Ascending aorta (tissue), 2 donors: ENCODE data around the gene NME9. TPM values are rescaled to one million over a fixed set of nuclear protein-coding genes. Genes with fewer than 3 reads are reported as not detected.

Experiments used
- DNase-seq, 2 donors: peaks; one replicate each; pipeline ENCODE4 v3.0.0-alpha.2; 2019; ENCODE audit warnings: low spot score in 2 of 2
- H3K27ac ChIP-seq, 2 donors: fragments of 200-600 bp; sonication (generic); one replicate each; pipeline ENCODE4 v1.5.1; 2016 to 2017; ENCODE audit warnings: mild to moderate bottlenecking in 1 of 2
- H3K27me3 ChIP-seq: fragments of 200-600 bp; sonication (generic); one replicate; pipeline ENCODE4 v1.5.1; 2017
- H3K36me3 ChIP-seq, 2 donors: fragments of 200-600 bp; sonication (generic); one replicate each; pipeline ENCODE4 v1.5.1; 2016
- H3K4me1 ChIP-seq, 2 donors: fragments of 200-600 bp; sonication (generic); one replicate each; pipeline ENCODE4 v1.5.1; 2016 to 2017; ENCODE audit warnings: mild to moderate bottlenecking in 1 of 2
- H3K4me3 ChIP-seq, 2 donors: fragments of 200-600 bp; sonication (generic); one replicate each; pipeline ENCODE4 v1.5.1; 2016 to 2017; ENCODE audit warnings: mild to moderate bottlenecking in 1 of 2
- H3K9me3 ChIP-seq, 2 donors: fragments of 200-600 bp; sonication (generic); one replicate each; pipeline ENCODE4 v1.5.1; 2016
- intact Hi-C: fragments of 100-400 bp; cut with DNase I; formaldehyde crosslinking; loops from one replicate; pipeline ENCODE4 v1.15.1; 2023
- total RNA-seq: library from RNA; depleted of rRNA; stranded (reverse); fragments of >200 nt; gene quantifications from one replicate; pipeline ENCODE4 v1.1.0, GENCODE V29; 2016
- TF ChIP-seq, protein P1 (sequence below), 3 experiments: fragments of 200-600 bp in 2 of 3; fragments of 450-650 bp in 1 of 3; sonication (generic) in 2 of 3; IDR thresholded peaks; one replicate each; pipeline ENCODE4 v1.5.1; 2016 to 2019; ENCODE audit warnings: antibody characterized with exemption in 3 of 3, mild to moderate bottlenecking in 1 of 3, moderate library complexity in 1 of 3

The NME9 gene
- total RNA-seq, 1 donor from 2014 or later: not detected

DNA sequence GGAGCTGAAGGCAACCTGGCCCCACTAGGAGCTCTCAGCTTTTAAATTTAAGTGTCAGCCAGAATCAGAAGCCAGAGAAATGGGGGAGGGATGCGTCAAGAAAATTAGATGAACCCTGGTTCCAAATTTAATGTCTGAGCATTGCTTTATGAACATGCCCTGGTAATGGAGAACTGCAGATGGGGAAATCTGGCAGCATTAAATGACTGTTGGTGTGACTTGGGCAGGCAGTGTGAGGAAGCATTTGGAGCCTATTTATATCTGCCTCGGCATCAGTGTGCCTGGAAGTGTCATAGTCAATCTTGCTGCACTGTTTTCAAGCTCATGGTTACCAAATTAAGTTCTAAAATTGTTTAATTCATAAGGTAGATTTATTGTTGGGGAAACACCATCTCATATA lies 29.0 kb downstream of the NME9 start:
- Histone ChIP-seq H3K36me3 (peaks cover 0 to 28% of the 10 kb centered on the region in 2 donors), H3K27me3 (no peaks in the 10 kb centered on the region), H3K4me3 (no peak overlapping the region), H3K27ac (no peak overlapping the region), H3K9me3 (no peaks in the 10 kb centered on the region), H3K4me1 (no peaks in the 10 kb centered on the region)
- DNase-seq: no peak
- intact Hi-C loops: no loop called here
- TF ChIP-seq, protein P1, sequence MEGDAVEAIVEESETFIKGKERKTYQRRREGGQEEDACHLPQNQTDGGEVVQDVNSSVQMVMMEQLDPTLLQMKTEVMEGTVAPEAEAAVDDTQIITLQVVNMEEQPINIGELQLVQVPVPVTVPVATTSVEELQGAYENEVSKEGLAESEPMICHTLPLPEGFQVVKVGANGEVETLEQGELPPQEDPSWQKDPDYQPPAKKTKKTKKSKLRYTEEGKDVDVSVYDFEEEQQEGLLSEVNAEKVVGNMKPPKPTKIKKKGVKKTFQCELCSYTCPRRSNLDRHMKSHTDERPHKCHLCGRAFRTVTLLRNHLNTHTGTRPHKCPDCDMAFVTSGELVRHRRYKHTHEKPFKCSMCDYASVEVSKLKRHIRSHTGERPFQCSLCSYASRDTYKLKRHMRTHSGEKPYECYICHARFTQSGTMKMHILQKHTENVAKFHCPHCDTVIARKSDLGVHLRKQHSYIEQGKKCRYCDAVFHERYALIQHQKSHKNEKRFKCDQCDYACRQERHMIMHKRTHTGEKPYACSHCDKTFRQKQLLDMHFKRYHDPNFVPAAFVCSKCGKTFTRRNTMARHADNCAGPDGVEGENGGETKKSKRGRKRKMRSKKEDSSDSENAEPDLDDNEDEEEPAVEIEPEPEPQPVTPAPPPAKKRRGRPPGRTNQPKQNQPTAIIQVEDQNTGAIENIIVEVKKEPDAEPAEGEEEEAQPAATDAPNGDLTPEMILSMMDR (IDR thresholded peaks at IDR 0.05): no peak

DNA sequence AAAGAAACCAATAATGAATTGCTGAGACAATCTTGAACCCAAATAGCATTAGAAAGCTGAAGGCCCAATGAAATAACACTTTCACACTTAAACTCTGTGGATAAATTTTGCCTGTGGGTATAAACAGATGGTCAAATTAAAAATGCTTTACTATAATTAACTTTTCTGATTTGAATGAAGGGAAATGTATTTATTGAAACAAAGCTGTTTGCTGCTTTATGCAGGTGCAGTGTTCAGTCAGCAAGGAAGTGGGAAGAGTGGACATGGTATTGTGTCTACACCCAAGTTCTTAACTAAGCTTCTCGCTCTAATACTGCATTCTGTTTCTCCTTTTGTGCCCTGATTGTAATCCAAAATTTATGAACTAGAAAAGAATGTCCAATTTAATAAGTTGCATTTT lies 31.8 kb downstream of the NME9 start:
- TF ChIP-seq, protein P1 (IDR thresholded peaks at IDR 0.05): no peak
- Histone ChIP-seq H3K36me3 (peaks cover 2 to 49% of the 10 kb centered on the region in 2 donors), H3K27ac (no peak overlapping the region), H3K9me3 (no peaks in the 10 kb centered on the region), H3K4me1 (no peaks in the 10 kb centered on the region), H3K27me3 (no peaks in the 10 kb centered on the region), H3K4me3 (no peak overlapping the region)
- intact Hi-C loops: no loop called here
- DNase-seq: no peak

DNA sequence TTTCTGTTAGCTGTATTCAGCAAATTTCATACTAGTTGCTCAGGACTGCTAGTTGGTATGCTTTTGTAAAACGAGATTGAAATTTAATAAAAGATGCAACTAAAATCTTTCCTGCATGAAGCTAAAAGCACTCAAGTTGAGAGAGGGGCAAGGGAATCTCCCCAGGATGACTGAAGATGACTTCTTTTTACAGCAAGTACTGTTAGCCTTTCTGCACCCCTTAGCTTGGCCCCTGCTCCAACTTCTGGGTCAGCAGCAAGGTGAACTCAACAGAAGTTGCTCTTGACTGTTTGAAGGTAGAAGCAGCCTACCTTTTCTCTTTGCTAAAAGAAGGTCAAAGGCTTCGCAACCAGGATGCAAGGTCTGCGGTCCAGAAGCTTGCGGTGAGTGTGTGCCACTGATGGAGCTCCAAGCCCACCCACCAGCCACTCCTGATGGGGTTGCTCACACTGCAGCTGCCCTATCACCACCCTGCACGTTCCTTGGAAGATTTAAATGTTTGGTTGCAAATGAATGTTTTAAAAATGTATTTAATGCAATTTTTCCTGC lies 32.5 kb downstream of the NME9 start:
- no peaks in the 10 kb centered on the region for H3K9me3 ChIP-seq
- H3K4me1 ChIP-seq: no peaks in the 10 kb centered on the region
- H3K36me3 ChIP-seq: peaks cover 10 to 56% of the 10 kb centered on the region in 2 donors
- H3K27ac ChIP-seq: no peak overlapping the region
- DNase-seq: no peak
- TF ChIP-seq, protein P1 (IDR thresholded peaks at IDR 0.05): no peak
- intact Hi-C loops: no loop called here
- no peaks in the 10 kb centered on the region for H3K27me3 ChIP-seq
- no peak overlapping the region for H3K4me3 ChIP-seq

DNA sequence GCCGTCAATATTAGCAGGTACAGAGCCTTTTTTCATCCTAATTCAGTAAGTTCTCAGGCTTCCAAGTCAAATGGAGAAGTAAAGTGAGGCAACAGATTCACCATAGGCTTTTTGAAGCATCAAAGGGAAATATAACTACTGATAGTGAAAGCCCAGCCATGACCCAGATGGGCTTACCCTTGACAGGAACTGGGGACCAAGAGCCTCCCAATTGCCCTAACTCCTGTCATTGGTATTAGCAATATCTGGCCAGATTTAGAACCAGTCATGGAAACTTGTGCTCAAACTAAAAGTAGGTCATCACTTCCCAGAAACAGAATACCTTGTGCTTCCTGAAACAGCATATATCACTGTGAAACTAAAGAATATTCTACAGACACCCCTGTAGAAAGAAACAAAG lies 33.0 kb downstream of the NME9 start:
- DNase-seq: no peak
- H3K4me3 ChIP-seq: no peak overlapping the region
- H3K36me3 ChIP-seq: peaks cover 15 to 61% of the 10 kb centered on the region in 2 donors
- TF ChIP-seq, protein P1 (IDR thresholded peaks at IDR 0.05): no peak
- no peaks in the 10 kb centered on the region for H3K27me3 ChIP-seq
- no peaks in the 10 kb centered on the region for H3K4me1 ChIP-seq
- H3K27ac ChIP-seq: no peak overlapping the region
- intact Hi-C loops: no loop called here
- no peaks in the 10 kb centered on the region for H3K9me3 ChIP-seq

DNA sequence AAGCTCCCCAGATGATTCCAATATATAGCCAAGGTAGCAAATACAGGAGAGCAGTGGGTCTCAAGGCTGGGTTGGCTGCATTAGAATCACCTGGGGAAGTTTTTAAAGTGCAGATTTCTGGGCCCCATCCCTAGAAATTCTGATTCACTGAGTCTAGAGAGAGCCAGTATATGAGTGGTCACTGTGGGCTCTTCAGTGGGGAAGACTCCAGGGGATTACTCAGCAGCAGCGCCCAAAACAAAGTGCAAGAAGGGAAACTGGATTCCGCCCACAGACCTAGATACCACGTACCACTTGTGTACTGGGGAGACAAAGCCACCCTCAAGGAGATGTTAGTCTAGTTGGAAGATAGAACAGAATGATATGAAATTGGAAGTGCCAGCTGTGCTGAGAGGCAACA lies 40.0 kb downstream of the NME9 start:
- Histone ChIP-seq H3K9me3 (no peaks in the 10 kb centered on the region), H3K4me3 (no peak overlapping the region), H3K27ac (no peak overlapping the region), H3K27me3 (no peaks in the 10 kb centered on the region), H3K4me1 (no peaks in the 10 kb centered on the region), H3K36me3 (peaks cover 58 to 91% of the 10 kb centered on the region in 2 donors)
- intact Hi-C loops: no loop called here
- TF ChIP-seq, protein P1 (IDR thresholded peaks at IDR 0.05): no peak
- no peak for DNase-seq

DNA sequence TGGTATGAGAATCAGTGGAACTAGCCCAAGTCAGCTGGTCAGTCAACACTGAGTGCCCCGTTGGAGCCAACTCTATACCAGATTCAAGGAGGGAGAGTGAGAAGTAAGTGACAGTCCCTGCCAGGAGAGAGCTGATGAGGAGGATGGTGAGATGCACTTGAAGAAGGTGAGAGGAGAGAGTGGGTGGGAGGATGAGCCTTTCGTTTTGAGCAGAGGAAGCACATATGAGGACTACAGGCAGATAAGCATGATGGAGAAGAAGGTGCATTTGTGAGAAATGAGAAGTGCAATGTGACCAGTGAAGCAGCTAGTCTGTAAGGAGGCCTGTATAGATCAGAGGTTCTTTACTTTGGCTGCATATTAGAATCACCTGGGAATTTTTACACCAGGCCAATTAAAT lies 40.4 kb downstream of the NME9 start:
- intact Hi-C loops: no loop called here
- Histone ChIP-seq H3K4me3 (no peak overlapping the region), H3K27ac (no peak overlapping the region), H3K4me1 (no peaks in the 10 kb centered on the region), H3K27me3 (no peaks in the 10 kb centered on the region), H3K36me3 (peaks cover 62 to 91% of the 10 kb centered on the region in 2 donors), H3K9me3 (no peaks in the 10 kb centered on the region)
- TF ChIP-seq, protein P1 (IDR thresholded peaks at IDR 0.05): no peak
- DNase-seq: no peak
